ENCODE data around the gene BCAT1. TPM values are rescaled to one million over a fixed set of nuclear protein-coding genes. Genes with fewer than 3 reads are reported as not detected.

Gene BCAT1
- total and polyA plus RNA-seq, 2 experiments from 2014 or later: 46.4 to 72.8 TPM

DNA sequence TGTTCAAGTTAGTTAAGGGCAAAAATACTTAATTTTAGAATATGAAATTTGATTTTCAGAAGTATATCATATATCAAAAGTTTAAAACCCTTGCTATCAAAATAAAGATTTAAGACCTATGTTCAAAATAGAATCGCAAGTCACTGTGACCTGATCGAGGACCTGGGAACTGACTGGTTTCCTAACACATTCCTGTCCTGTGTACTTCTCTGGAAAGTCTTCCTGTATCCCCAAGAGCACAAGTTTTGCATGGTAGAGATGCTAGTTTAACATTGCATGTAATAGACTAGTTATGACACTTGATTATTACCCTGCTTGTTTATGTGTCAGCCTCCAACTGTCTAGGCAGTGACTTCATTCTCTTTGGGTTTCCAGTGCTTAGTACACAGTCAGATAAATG lies 30.3 kb downstream of the BCAT1 start:
- DNase-seq (ENCODE audit: low spot score): no peak
- Histone ChIP-seq H3K4me1 (ENCODE audit: insufficient read depth) (peaks cover 3% of the 10 kb centered on the region), H3K9me3 (ENCODE audit: low read depth) (no peaks in the 10 kb centered on the region), H2AFZ (no peak overlapping the region), H3K4me3 (no peak overlapping the region), H3K27me3 (no peaks in the 10 kb centered on the region), H3K79me2 (peaks cover 36% of the 10 kb centered on the region), H3K9me2 (replicated peaks; ENCODE audit: insufficient read depth) (no peaks in the 10 kb centered on the region), H4K20me1 (ENCODE audit: insufficient read depth, poor library complexity, severe bottlenecking) (no peaks in the 10 kb centered on the region), H3K27ac (no peak overlapping the region), H3K4me2 (no peak overlapping the region), H3K36me3 (replicated peaks; ENCODE audit: insufficient read depth, low read depth) (no peaks in the 10 kb centered on the region)
- WGBS (ENCODE audit: low lambda C conversion rate, missing lambda C conversion rate): 42% methylated on average over 2 of the region's 2 CpGs
- no peak for TF ChIP-seq EZH2phosphoT487 (IDR thresholded peaks at IDR 0.05; ENCODE audit: low read depth, severe bottlenecking, unreplicated experiment)

DNA sequence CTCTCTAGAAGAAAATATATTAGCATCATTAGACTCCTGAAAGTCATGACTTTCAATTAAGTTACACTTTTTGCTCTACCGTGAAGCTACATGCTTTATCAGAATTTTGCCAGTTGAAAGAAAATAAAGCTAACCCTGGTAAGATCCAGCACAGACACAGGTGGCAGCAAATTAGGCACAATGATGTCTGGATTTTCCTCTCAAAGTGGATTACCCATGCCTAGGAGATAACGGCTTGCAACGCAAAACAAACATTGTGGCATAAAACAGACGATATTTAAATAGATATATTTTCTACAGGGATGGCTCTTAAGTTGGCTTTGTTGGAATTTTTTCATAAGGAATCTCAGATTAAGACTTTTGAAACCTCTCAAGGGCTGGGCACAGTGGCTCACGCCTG lies 33.4 kb downstream of the BCAT1 start:
- H3K4me3 ChIP-seq: no peak overlapping the region
- H2AFZ ChIP-seq: no peak overlapping the region
- 78% methylated on average over 5 of the region's 5 CpGs for WGBS (ENCODE audit: low lambda C conversion rate, missing lambda C conversion rate)
- peaks cover 10% of the 10 kb centered on the region for H3K79me2 ChIP-seq
- H3K4me2 ChIP-seq: no peak overlapping the region
- DNase-seq (ENCODE audit: low spot score): no peak
- H3K9me2 ChIP-seq (replicated peaks; ENCODE audit: insufficient read depth): no peaks in the 10 kb centered on the region
- H4K20me1 ChIP-seq (ENCODE audit: insufficient read depth, poor library complexity, severe bottlenecking): no peaks in the 10 kb centered on the region
- peaks cover 12% of the 10 kb centered on the region for H3K4me1 ChIP-seq (ENCODE audit: insufficient read depth)
- no peaks in the 10 kb centered on the region for H3K9me3 ChIP-seq (ENCODE audit: low read depth)
- no peaks in the 10 kb centered on the region for H3K36me3 ChIP-seq (replicated peaks; ENCODE audit: insufficient read depth, low read depth)
- no peak for TF ChIP-seq EZH2phosphoT487 (IDR thresholded peaks at IDR 0.05; ENCODE audit: low read depth, severe bottlenecking, unreplicated experiment)
- TF ChIP-seq, protein P1, sequence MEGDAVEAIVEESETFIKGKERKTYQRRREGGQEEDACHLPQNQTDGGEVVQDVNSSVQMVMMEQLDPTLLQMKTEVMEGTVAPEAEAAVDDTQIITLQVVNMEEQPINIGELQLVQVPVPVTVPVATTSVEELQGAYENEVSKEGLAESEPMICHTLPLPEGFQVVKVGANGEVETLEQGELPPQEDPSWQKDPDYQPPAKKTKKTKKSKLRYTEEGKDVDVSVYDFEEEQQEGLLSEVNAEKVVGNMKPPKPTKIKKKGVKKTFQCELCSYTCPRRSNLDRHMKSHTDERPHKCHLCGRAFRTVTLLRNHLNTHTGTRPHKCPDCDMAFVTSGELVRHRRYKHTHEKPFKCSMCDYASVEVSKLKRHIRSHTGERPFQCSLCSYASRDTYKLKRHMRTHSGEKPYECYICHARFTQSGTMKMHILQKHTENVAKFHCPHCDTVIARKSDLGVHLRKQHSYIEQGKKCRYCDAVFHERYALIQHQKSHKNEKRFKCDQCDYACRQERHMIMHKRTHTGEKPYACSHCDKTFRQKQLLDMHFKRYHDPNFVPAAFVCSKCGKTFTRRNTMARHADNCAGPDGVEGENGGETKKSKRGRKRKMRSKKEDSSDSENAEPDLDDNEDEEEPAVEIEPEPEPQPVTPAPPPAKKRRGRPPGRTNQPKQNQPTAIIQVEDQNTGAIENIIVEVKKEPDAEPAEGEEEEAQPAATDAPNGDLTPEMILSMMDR (IDR thresholded peaks at IDR 0.05; ENCODE audit: poor library complexity): no peak
- TF ChIP-seq EZH2 (IDR thresholded peaks at IDR 0.05; ENCODE audit: borderline replicate concordance): no peak
- H3K27ac ChIP-seq: no peak overlapping the region
- H3K27me3 ChIP-seq: no peaks in the 10 kb centered on the region

DNA sequence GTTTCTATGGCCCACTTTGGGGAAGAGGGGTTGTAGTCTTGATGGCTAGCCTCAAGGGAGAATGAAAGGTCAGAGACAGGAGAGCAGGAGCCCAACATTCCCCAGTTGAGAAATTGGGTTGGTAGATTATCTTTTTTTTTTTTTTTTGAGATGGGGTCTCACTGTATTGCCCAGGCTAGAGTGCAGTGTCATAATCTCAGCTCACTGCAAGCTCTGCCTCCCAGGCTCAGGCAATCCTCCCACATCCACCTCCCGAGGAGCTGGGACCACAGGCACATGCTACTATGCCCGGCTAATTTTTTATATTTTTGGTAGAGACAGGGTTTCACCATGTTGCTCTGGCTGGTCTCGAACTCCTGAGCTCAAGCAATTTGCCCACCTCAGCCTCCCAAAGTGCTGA lies 34.9 kb downstream of the BCAT1 start:
- Histone ChIP-seq H3K4me3 (no peak overlapping the region), H3K36me3 (replicated peaks; ENCODE audit: insufficient read depth, low read depth) (no peaks in the 10 kb centered on the region), H3K9me3 (ENCODE audit: low read depth) (no peaks in the 10 kb centered on the region), H2AFZ (no peak overlapping the region), H3K27me3 (no peaks in the 10 kb centered on the region), H3K9me2 (replicated peaks; ENCODE audit: insufficient read depth) (no peaks in the 10 kb centered on the region), H3K4me1 (ENCODE audit: insufficient read depth) (peaks cover 12% of the 10 kb centered on the region), H3K79me2 (peaks cover 7% of the 10 kb centered on the region), H3K4me2 (no peak overlapping the region), H3K27ac (no peak overlapping the region), H4K20me1 (ENCODE audit: insufficient read depth, poor library complexity, severe bottlenecking) (no peaks in the 10 kb centered on the region)
- no peak for DNase-seq (ENCODE audit: low spot score)
- WGBS (ENCODE audit: low lambda C conversion rate, missing lambda C conversion rate): 100% methylated on average over 3 of the region's 3 CpGs
- TF ChIP-seq, protein P1 (IDR thresholded peaks at IDR 0.05; ENCODE audit: poor library complexity): no peak
- TF ChIP-seq EZH2phosphoT487 (IDR thresholded peaks at IDR 0.05; ENCODE audit: low read depth, severe bottlenecking, unreplicated experiment) (no peak), EZH2 (IDR thresholded peaks at IDR 0.05; ENCODE audit: borderline replicate concordance) (no peak)

DNA sequence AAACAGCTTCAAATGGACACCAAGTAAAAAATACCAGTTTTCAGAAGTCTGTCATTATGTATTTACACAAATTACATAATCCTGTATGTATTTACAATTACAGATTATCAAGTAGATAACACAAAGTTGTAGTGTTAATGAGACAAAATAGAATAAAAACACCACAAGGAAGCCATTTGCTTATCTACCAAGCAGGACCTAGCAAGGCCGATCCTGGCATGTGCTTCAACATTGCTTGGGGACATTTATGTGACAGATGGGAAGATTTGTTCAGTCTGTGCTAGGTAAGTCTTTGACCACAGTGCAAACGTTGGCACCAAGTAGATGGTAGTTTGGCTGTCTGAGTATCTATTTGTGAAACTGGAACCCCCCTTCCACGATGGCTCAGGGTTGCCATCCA lies 35.8 kb downstream of the BCAT1 start:
- no peak for DNase-seq (ENCODE audit: low spot score)
- Histone ChIP-seq H3K4me2 (no peak overlapping the region), H3K27ac (no peak overlapping the region), H2AFZ (no peak overlapping the region), H3K9me3 (ENCODE audit: low read depth) (no peaks in the 10 kb centered on the region), H3K36me3 (replicated peaks; ENCODE audit: insufficient read depth, low read depth) (no peaks in the 10 kb centered on the region), H3K27me3 (no peaks in the 10 kb centered on the region), H4K20me1 (ENCODE audit: insufficient read depth, poor library complexity, severe bottlenecking) (no peaks in the 10 kb centered on the region), H3K4me3 (no peak overlapping the region), H3K79me2 (peaks cover 7% of the 10 kb centered on the region), H3K9me2 (replicated peaks; ENCODE audit: insufficient read depth) (no peaks in the 10 kb centered on the region), H3K4me1 (ENCODE audit: insufficient read depth) (peaks cover 12% of the 10 kb centered on the region)
- 68% methylated on average over 3 of the region's 3 CpGs for WGBS (ENCODE audit: low lambda C conversion rate, missing lambda C conversion rate)
- no peak for TF ChIP-seq EZH2 (IDR thresholded peaks at IDR 0.05; ENCODE audit: borderline replicate concordance)
- no peak for TF ChIP-seq EZH2phosphoT487 (IDR thresholded peaks at IDR 0.05; ENCODE audit: low read depth, severe bottlenecking, unreplicated experiment)
- TF ChIP-seq, protein P1 (IDR thresholded peaks at IDR 0.05; ENCODE audit: poor library complexity): no peak

Measured in hepatocyte (in vitro differentiated cells).